Measurements from ENCODE around the gene ARF1. TPM values are rescaled to one million over a fixed set of nuclear protein-coding genes. Genes with fewer than 3 reads are reported as not detected.

ARF1 gene
- total and polyA plus RNA-seq, 5 donors: 299 to 395 (median 350) TPM

DNA sequence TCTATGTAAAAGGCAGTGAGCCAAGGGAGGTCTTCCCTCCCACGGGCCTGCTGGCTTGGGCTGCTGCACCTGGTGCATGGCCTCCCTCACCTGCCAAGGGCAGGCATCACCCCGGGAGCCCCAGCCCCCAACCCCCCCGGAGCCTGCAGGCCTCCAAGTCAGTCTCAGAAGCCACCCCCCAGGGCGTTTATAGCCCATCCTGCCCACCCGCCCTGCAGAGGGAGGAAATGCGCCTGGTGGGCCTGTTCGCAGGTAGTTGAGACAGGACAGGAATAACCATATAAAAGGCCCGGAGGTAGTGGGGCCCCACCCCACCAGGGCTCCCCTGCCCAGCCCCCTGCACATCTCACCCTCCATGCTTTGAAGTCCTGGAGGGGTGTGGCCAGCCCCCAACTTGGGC is 18.2 kb upstream of the ARF1 start:
- ATAC-seq (no peak), DNase-seq (no peak)
- Histone ChIP-seq H3K27ac (ENCODE audit: low read length) (no peak overlapping the region), H3K9me3 (ENCODE audit: control insufficient read depth, low read length) (no peaks in the 10 kb centered on the region), H3K4me3 (ENCODE audit: low read length) (no peak overlapping the region), H3K4me1 (ENCODE audit: control insufficient read depth, insufficient read depth, low read length) (no peaks in the 10 kb centered on the region), H3K27me3 (ENCODE audit: control insufficient read depth, insufficient read depth) (no peaks in the 10 kb centered on the region)
- 46% methylated on average over 8 of the region's 8 CpGs for WGBS
- intact Hi-C loops (cut with DNase I): no loop called here

GRCh38 chr1:228064741-228065542 is 17.6 kb upstream of the ARF1 start:
- H3K4me1 ChIP-seq (ENCODE audit: control insufficient read depth, insufficient read depth, low read length): no peaks in the 10 kb centered on the region
- intact Hi-C loops (cut with DNase I): no loop called here
- peak in 1 of 3 donors; percentile 46 for DNase-seq
- no peaks in the 10 kb centered on the region for H3K9me3 ChIP-seq (ENCODE audit: control insufficient read depth, low read length)
- H3K27ac ChIP-seq (ENCODE audit: low read length): no peak overlapping the region
- no peak for ATAC-seq
- 69% methylated on average over 15 of the region's 15 CpGs for WGBS
- H3K4me3 ChIP-seq (ENCODE audit: low read length): no peak overlapping the region
- H3K27me3 ChIP-seq (ENCODE audit: control insufficient read depth, insufficient read depth): no peaks in the 10 kb centered on the region

GRCh38 chr1:228065543-228066347 is 16.8 kb upstream of the ARF1 start:
- no peaks in the 10 kb centered on the region for H3K9me3 ChIP-seq (ENCODE audit: control insufficient read depth, low read length)
- intact Hi-C loops (cut with DNase I): no loop called here
- H3K27ac ChIP-seq (ENCODE audit: low read length): no peak overlapping the region
- WGBS: 59% methylated on average over 15 of the region's 15 CpGs
- H3K27me3 ChIP-seq (ENCODE audit: control insufficient read depth, insufficient read depth): no peaks in the 10 kb centered on the region
- ATAC-seq (peak in 1 of 2 donors; percentile 30), DNase-seq (peak in 1 of 3 donors; percentile 28)
- no peak overlapping the region for H3K4me3 ChIP-seq (ENCODE audit: low read length)
- no peaks in the 10 kb centered on the region for H3K4me1 ChIP-seq (ENCODE audit: control insufficient read depth, insufficient read depth, low read length)

DNA sequence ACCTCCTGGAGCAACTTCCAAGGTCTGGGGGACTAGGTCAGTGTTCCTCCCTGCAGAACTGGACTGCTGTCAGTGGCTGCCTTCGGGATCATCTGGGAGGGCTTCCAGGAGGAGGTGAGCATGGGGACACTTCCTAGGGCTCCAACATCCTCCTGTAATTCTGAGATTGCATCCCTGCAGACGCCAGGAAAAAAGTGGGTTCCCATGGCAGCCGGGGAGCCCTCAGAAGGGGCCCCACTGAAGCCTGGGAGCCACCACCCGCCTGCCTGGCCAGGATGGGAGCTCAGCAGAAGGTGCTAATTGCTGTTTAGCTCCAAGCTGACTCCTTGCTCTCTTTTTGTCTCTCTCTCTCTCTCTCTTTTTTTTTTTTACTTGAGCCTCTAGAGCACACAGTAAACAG is 16.1 kb upstream of the ARF1 start:
- Histone ChIP-seq H3K4me3 (ENCODE audit: low read length) (no peak overlapping the region), H3K27ac (ENCODE audit: low read length) (no peak overlapping the region), H3K4me1 (ENCODE audit: control insufficient read depth, insufficient read depth, low read length) (no peaks in the 10 kb centered on the region), H3K9me3 (ENCODE audit: control insufficient read depth, low read length) (no peaks in the 10 kb centered on the region), H3K27me3 (ENCODE audit: control insufficient read depth, insufficient read depth) (no peaks in the 10 kb centered on the region)
- intact Hi-C loops (cut with DNase I): no loop called here
- WGBS: 43% methylated on average over 4 of the region's 4 CpGs
- no peak for ATAC-seq
- peak in 1 of 3 donors; percentile 26 for DNase-seq

DNA sequence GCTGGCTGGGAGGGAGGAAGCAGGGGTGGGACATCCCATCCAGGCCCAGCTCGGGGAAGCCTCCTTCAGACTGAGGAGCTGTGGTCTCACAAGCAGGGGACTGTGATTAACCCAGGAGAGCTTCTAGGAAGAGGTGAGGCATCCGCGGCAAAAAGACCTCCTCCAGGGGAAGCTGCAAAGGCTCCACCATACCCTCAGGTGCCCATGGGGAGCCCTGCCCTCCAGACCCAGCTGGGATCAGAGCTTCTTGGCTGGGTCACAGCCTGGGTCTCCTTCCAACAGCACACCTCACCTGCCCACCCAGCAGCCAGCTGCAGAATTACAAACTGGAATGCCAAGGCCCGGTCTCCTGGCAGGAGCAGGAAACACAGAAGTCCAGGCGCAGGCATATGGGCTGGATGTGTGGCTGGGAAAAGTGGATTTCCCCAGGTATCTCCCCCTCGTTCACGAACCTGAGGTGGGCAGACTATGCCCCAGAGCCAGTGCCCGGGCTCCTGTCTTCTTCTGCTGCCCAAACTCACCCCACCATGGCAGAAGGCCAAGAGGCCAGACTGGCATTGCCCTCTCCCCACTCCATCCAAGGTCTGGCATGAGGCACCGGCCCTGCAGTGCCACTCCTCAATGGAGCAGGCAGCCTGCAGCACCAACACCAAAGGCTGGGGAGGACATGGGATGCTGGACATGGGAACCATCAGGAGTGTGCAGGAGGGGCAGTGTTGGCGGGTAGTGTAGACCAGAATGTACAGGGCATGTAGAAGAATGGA is 15.4 kb upstream of the ARF1 start:
- intact Hi-C loops (cut with DNase I): no loop called here
- H3K4me1 ChIP-seq (ENCODE audit: control insufficient read depth, insufficient read depth, low read length): no peaks in the 10 kb centered on the region
- no peak overlapping the region for H3K27ac ChIP-seq (ENCODE audit: low read length)
- no peaks in the 10 kb centered on the region for H3K27me3 ChIP-seq (ENCODE audit: control insufficient read depth, insufficient read depth)
- DNase-seq (peak in 1 of 3 donors; percentile 30), ATAC-seq (no peak)
- 62% methylated on average over 10 of the region's 10 CpGs for WGBS
- H3K4me3 ChIP-seq (ENCODE audit: low read length): no peak overlapping the region
- H3K9me3 ChIP-seq (ENCODE audit: control insufficient read depth, low read length): no peaks in the 10 kb centered on the region

DNA sequence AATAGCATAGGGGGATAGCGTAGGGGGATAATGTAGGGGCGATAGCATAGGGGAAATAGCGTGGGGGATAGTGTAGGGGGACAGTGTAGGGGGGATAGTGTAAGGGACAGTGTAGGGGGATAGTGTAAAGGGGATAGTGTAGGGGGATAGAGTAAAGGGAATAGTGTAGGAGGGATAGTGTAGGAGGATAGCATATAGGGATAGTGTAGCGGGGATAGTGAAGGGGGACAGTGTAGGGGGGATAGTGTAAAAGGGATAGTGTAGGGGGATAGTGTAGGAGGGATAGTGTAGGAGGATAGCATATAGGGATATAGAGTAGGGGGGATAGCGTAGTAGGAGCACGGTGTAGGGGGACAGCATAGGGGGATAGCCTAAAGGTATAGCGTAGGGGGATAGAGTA is 14.1 kb upstream of the ARF1 start:
- DNase-seq (no peak), ATAC-seq (no peak)
- WGBS: 69% methylated on average over 7 of the region's 7 CpGs
- no peak overlapping the region for H3K4me3 ChIP-seq (ENCODE audit: low read length)
- no peak overlapping the region for H3K27ac ChIP-seq (ENCODE audit: low read length)
- no peaks in the 10 kb centered on the region for H3K27me3 ChIP-seq (ENCODE audit: control insufficient read depth, insufficient read depth)
- intact Hi-C loops (cut with DNase I): no loop called here
- no peaks in the 10 kb centered on the region for H3K4me1 ChIP-seq (ENCODE audit: control insufficient read depth, insufficient read depth, low read length)
- H3K9me3 ChIP-seq (ENCODE audit: control insufficient read depth, low read length): no peaks in the 10 kb centered on the region

- Histone ChIP-seq H3K27me3 (ENCODE audit: control insufficient read depth, insufficient read depth) (no peaks in the 10 kb centered on the region), H3K4me3 (ENCODE audit: low read length) (no peak overlapping the region), H3K4me1 (ENCODE audit: control insufficient read depth, insufficient read depth, low read length) (no peaks in the 10 kb centered on the region), H3K9me3 (ENCODE audit: control insufficient read depth, low read length) (no peaks in the 10 kb centered on the region), H3K27ac (ENCODE audit: low read length) (no peak overlapping the region)
- WGBS: 57% methylated on average over 2 of the region's 2 CpGs
- ATAC-seq (no peak), DNase-seq (no peak)
- intact Hi-C loops (cut with DNase I): no loop called here
These were observed 12.3 kb upstream of the ARF1 start for GRCh38 chr1:228070173-228070572.

- DNase-seq (no peak), ATAC-seq (no peak)
- no peak overlapping the region for H3K4me3 ChIP-seq (ENCODE audit: low read length)
- 66% methylated on average over 3 of the region's 3 CpGs for WGBS
- intact Hi-C loops (cut with DNase I): no loop called here
- H3K27me3 ChIP-seq (ENCODE audit: control insufficient read depth, insufficient read depth): no peaks in the 10 kb centered on the region
- no peaks in the 10 kb centered on the region for H3K4me1 ChIP-seq (ENCODE audit: control insufficient read depth, insufficient read depth, low read length)
- no peaks in the 10 kb centered on the region for H3K9me3 ChIP-seq (ENCODE audit: control insufficient read depth, low read length)
- no peak overlapping the region for H3K27ac ChIP-seq (ENCODE audit: low read length)
These were observed 11.7 kb upstream of the ARF1 start for GRCh38 chr1:228070851-228071250.

DNA sequence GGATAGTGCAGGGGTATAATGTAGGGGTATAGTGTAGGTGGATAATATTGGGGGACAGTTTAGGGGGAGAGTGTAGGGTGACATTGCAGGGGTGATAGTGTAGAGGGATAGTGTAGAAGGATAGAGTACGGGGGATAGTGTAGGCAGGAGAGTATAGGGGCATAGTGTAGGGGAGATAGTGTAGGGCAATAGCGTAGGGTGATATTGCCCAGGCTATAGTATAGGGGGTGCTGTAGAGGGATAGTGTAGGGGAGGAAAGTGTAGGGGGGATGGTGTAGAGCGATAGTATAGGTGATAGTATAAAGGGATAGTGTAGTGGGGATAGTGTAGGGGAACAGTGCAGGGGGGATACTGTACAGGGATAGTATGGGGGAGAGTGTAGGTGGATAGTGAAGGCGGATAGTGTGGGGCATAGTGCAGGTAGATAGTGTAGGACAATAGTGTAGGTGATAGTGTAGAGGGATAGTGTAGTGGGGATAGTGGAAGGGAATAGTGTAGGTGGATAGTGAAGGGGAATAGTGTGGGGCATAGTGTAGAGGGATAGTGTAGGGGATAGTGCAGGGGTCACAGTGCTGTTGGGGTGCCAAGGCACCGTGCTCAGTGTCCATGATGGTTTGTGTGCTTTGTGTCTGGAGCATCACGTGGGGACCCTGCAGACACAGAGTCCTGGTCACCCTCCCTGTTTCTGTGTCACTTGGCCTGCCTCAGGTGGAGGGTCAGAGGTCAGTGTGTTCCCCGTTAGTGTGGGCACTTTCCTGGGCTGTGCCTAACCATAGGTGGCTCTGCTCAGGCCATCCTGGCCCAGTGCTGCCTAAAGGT is 10.5 kb upstream of the ARF1 start:
- Histone ChIP-seq H3K4me1 (ENCODE audit: control insufficient read depth, insufficient read depth, low read length) (no peaks in the 10 kb centered on the region), H3K4me3 (ENCODE audit: low read length) (no peak overlapping the region), H3K27ac (ENCODE audit: low read length) (no peak overlapping the region), H3K9me3 (ENCODE audit: control insufficient read depth, low read length) (no peaks in the 10 kb centered on the region), H3K27me3 (ENCODE audit: control insufficient read depth, insufficient read depth) (no peaks in the 10 kb centered on the region)
- WGBS: 47% methylated on average over 7 of the region's 7 CpGs
- peak in 1 of 3 donors; percentile 21 for DNase-seq
- peak in 1 of 2 donors; percentile 3 for ATAC-seq
- intact Hi-C loops (cut with DNase I): no loop called here

GRCh38 chr1:228072658-228073043 is 9.9 kb upstream of the ARF1 start:
- intact Hi-C loops (cut with DNase I): no loop called here
- H3K9me3 ChIP-seq (ENCODE audit: control insufficient read depth, low read length): no peaks in the 10 kb centered on the region
- no peak overlapping the region for H3K4me3 ChIP-seq (ENCODE audit: low read length)
- WGBS: 48% methylated on average over 5 of the region's 5 CpGs
- H3K4me1 ChIP-seq (ENCODE audit: control insufficient read depth, insufficient read depth, low read length): no peaks in the 10 kb centered on the region
- no peak overlapping the region for H3K27ac ChIP-seq (ENCODE audit: low read length)
- DNase-seq (peak in 1 of 3 donors; percentile 39), ATAC-seq (no peak)
- H3K27me3 ChIP-seq (ENCODE audit: control insufficient read depth, insufficient read depth): no peaks in the 10 kb centered on the region
